Muscle of leg (tissue), 11 donors: ENCODE data around the gene ZNF593. TPM values are rescaled to one million over a fixed set of nuclear protein-coding genes. Genes with fewer than 3 reads are reported as not detected.

Experiments used
- DNase-seq: peaks from one replicate; pipeline ENCODE4 v3.0.0; 2013
- H3K27ac ChIP-seq: one replicate; pipeline ENCODE4 v1.5.1; 2013; ENCODE audit warnings: mild to moderate bottlenecking, low read length, control low read depth
- H3K27me3 ChIP-seq: one replicate; pipeline ENCODE4 v1.6.1; 2013; ENCODE audit warnings: low read length; ENCODE audit not compliant: control insufficient read depth, insufficient read depth
- H3K36me3 ChIP-seq: one replicate; pipeline ENCODE4 v1.6.1; 2013; ENCODE audit warnings: low read length; ENCODE audit not compliant: control insufficient read depth, insufficient read depth
- H3K4me1 ChIP-seq: one replicate; pipeline ENCODE4 v1.6.1; 2013; ENCODE audit warnings: low read length; ENCODE audit not compliant: control insufficient read depth, insufficient read depth
- H3K4me3 ChIP-seq: one replicate; pipeline ENCODE4 v1.5.1; 2013; ENCODE audit warnings: low read length, control low read depth
- H3K9me3 ChIP-seq: replicated peaks from 2 replicates; pipeline ENCODE4 v1.6.1; 2013; ENCODE audit warnings: low read depth, low read length; ENCODE audit not compliant: control insufficient read depth
- WGBS: methylation state at CpG from one replicate; pipeline ENCODE4 v1.1.5; 2013; ENCODE audit warnings: missing lambda C conversion rate; ENCODE audit not compliant: insufficient coverage; 5-methylcytosine and 5-hydroxymethylcytosine counted together
- polyA plus RNA-seq, 8 donors: library from polyadenylated mRNA; unstranded; fragments of 120-200 nt; gene quantifications; one replicate each; pipeline versions ENCODE4 v1.2.1 to v1.2.3, GENCODE V29; 2013; ENCODE audit warnings: inconsistent platforms in 1 of 8, low replicate concordance in 1 of 8; ENCODE audit not compliant: insufficient read length in 8 of 8, insufficient read depth in 1 of 8
- total RNA-seq: library from RNA; stranded (reverse); fragments of 120-200 nt; gene quantifications from one replicate; pipeline ENCODE4 v1.2.4, GENCODE V29; 2013

The ZNF593 gene
- total and polyA plus RNA-seq, 9 donors = 18.7 to 25.8 (median 19.5) TPM

- peaks cover 13% of the 10 kb centered on the region for H3K4me1 ChIP-seq
- no peaks in the 10 kb centered on the region for H3K9me3 ChIP-seq
- H3K36me3 ChIP-seq = no peaks in the 10 kb centered on the region
- peaks cover 7% of the 10 kb centered on the region for H3K27me3 ChIP-seq
- no peak overlapping the region for H3K4me3 ChIP-seq
- DNase-seq = no peak
- H3K27ac ChIP-seq = no peak overlapping the region
- WGBS = 44% methylated on average over 2 of the region's 9 CpGs
Observed at GRCh38 chr1:26203642-26204318, 34.1 kb downstream of the ZNF593 start.

- Histone ChIP-seq H3K27me3 (no peaks in the 10 kb centered on the region), H3K4me1 (no peaks in the 10 kb centered on the region), H3K4me3 (no peak overlapping the region), H3K27ac (no peak overlapping the region), H3K36me3 (no peaks in the 10 kb centered on the region), H3K9me3 (no peaks in the 10 kb centered on the region)
- WGBS = 69% methylated on average over 2 of the region's 5 CpGs
- no peak for DNase-seq
Observed at GRCh38 chr1:26210147-26210870, 40.6 kb downstream of the ZNF593 start.

- Histone ChIP-seq H3K4me3 (no peak overlapping the region), H3K4me1 (no peaks in the 10 kb centered on the region), H3K27me3 (peaks cover 4% of the 10 kb centered on the region), H3K36me3 (no peaks in the 10 kb centered on the region), H3K9me3 (no peaks in the 10 kb centered on the region), H3K27ac (no peak overlapping the region)
- DNase-seq = no peak
- WGBS = 86% methylated on average over 1 of the region's 5 CpGs
Observed at GRCh38 chr1:26212726-26213125, 43.0 kb downstream of the ZNF593 start.

GRCh38 chr1:26213335-26213905 lies 43.7 kb downstream of the ZNF593 start:
- no peak overlapping the region for H3K27ac ChIP-seq
- H3K4me1 ChIP-seq = no peaks in the 10 kb centered on the region
- no peaks in the 10 kb centered on the region for H3K36me3 ChIP-seq
- H3K27me3 ChIP-seq = peaks cover 4% of the 10 kb centered on the region
- 54% methylated on average over 2 of the region's 6 CpGs for WGBS
- no peak for DNase-seq
- H3K4me3 ChIP-seq = no peak overlapping the region
- H3K9me3 ChIP-seq = no peaks in the 10 kb centered on the region

GRCh38 chr1:26215246-26215645 lies 45.5 kb downstream of the ZNF593 start:
- DNase-seq = no peak
- no peaks in the 10 kb centered on the region for H3K36me3 ChIP-seq
- no peaks in the 10 kb centered on the region for H3K9me3 ChIP-seq
- H3K4me1 ChIP-seq = no peaks in the 10 kb centered on the region
- H3K4me3 ChIP-seq = no peak overlapping the region
- WGBS = no CpG with 5 or more reads among the region's 3 CpGs
- peaks cover 6% of the 10 kb centered on the region for H3K27me3 ChIP-seq
- H3K27ac ChIP-seq = no peak overlapping the region

DNA sequence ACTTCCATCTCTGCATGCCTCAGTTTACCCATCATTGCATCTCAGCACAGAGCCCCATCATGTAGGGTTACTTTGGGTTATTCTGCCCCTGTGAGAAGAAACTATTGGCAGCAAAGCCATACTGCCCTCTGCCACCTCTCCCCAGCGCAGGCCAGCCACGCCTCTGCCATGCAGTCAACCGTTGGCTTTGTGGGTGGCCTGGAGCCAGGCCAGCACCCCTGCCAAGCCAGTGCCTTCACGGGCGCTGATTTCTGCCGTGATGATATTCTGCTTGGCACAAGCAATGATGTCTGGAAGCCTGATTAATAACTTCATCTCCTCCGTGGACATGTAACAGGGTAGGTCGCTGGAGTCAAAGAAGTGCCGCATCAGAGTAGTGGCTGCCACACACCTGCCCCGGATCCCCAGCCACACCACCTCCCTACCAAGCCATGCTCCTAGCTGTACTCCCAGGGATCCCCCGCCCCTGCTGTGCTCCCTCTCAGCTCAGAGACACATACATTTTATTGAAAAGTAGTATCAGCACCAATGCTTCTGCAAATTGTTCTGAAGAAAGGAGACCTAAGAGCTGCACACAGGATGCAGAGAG lies 49.3 kb downstream of the ZNF593 start:
- no peaks in the 10 kb centered on the region for H3K9me3 ChIP-seq
- no peak for DNase-seq
- H3K27ac ChIP-seq = no peak overlapping the region
- WGBS = 83% methylated on average over 10 of the region's 11 CpGs
- H3K27me3 ChIP-seq = peaks cover 6% of the 10 kb centered on the region
- no peaks in the 10 kb centered on the region for H3K4me1 ChIP-seq
- H3K4me3 ChIP-seq = no peak overlapping the region
- no peaks in the 10 kb centered on the region for H3K36me3 ChIP-seq

Other genes starting within 250 kb of the ZNF593 start
- gene PAFAH2, start 171.8 kb upstream of the ZNF593 start, total RNA-seq = 59.7 TPM
- 10 to 100 TPM; 42.1 to 78.5 (median 55.6) TPM for gene PAFAH2, start 171.8 kb upstream of the ZNF593 start, polyA plus RNA-seq
- 0.71 TPM for gene EXTL1, start 148.1 kb upstream of the ZNF593 start, total RNA-seq
- gene EXTL1, start 148.1 kb upstream of the ZNF593 start, polyA plus RNA-seq = 1 to 10 TPM; 1.7 to 4.6 (median 2.5) TPM
- 0.93 TPM for gene SLC30A2, start 123.8 kb upstream of the ZNF593 start, total RNA-seq
- 1 to 10 TPM in 2 of 8 donors, under 1 TPM in 6; 0.29 to 2.0 (median 0.65) TPM for gene SLC30A2, start 123.8 kb upstream of the ZNF593 start, polyA plus RNA-seq
- 44.8 TPM for gene TRIM63, start 102.3 kb upstream of the ZNF593 start, total RNA-seq
- gene TRIM63, start 102.3 kb upstream of the ZNF593 start, polyA plus RNA-seq = 10 to 100 TPM; 25.8 to 59.2 (median 40.8) TPM
- gene PDIK1L, start 58.1 kb upstream of the ZNF593 start, total RNA-seq = 7.0 TPM
- 1 to 10 TPM; 5.7 to 9.1 (median 6.5) TPM for gene PDIK1L, start 58.1 kb upstream of the ZNF593 start, polyA plus RNA-seq
- gene FAM110D, start 10.8 kb upstream of the ZNF593 start, total RNA-seq = 0.93 TPM
- gene FAM110D, start 10.8 kb upstream of the ZNF593 start, polyA plus RNA-seq = 1 to 10 TPM in 1 of 8 donors, under 1 TPM in 7; 0.71 to 1.0 (median 0.90) TPM
- gene C1orf232, start 945 bp upstream of the ZNF593 start, total RNA-seq = not detected
- gene C1orf232, start 945 bp upstream of the ZNF593 start, polyA plus RNA-seq = not detected
- gene ZNF593OS, start 1.9 kb downstream of the ZNF593 start, total RNA-seq = 0.31 TPM
- gene ZNF593OS, start 1.9 kb downstream of the ZNF593 start, polyA plus RNA-seq = 1 to 10 TPM in 4 of 8 donors, under 1 TPM in 4; 0.49 to 1.6 (median 0.95) TPM
- gene CNKSR1, start 7.6 kb downstream of the ZNF593 start, total RNA-seq = 1.2 TPM
- gene CNKSR1, start 7.6 kb downstream of the ZNF593 start, polyA plus RNA-seq = 1 to 10 TPM in 7 of 8 donors, under 1 TPM in 1; 0.81 to 5.2 (median 2.2) TPM
- gene CATSPER4, start 20.7 kb downstream of the ZNF593 start, total RNA-seq = not detected
- gene CATSPER4, start 20.7 kb downstream of the ZNF593 start, polyA plus RNA-seq = under 1 TPM in 1 of 8 donors, not detected in 7; 0.06 TPM
- 18.0 TPM for gene CEP85, start 64.3 kb downstream of the ZNF593 start, total RNA-seq
- 10 to 100 TPM; 20.5 to 26.3 (median 22.0) TPM for gene CEP85, start 64.3 kb downstream of the ZNF593 start, polyA plus RNA-seq
- 12.2 TPM for gene SH3BGRL3, start 110.2 kb downstream of the ZNF593 start, total RNA-seq
- 10 to 100 TPM; 53.0 to 85.2 (median 61.9) TPM for gene SH3BGRL3, start 110.2 kb downstream of the ZNF593 start, polyA plus RNA-seq
- 4.2 TPM for gene UBXN11, start 136.7 kb downstream of the ZNF593 start, total RNA-seq
- 10 to 100 TPM in 5 of 8 donors, 1 to 10 TPM in 3; 7.7 to 13.9 (median 10.5) TPM for gene UBXN11, start 136.7 kb downstream of the ZNF593 start, polyA plus RNA-seq
- gene CD52, start 148.1 kb downstream of the ZNF593 start, total RNA-seq = 1.7 TPM
- 1 to 10 TPM; 1.1 to 3.8 (median 2.1) TPM for gene CD52, start 148.1 kb downstream of the ZNF593 start, polyA plus RNA-seq
- gene CRYBG2, start 184.2 kb downstream of the ZNF593 start, total RNA-seq = 0.22 TPM
- 1 to 10 TPM in 1 of 8 donors, under 1 TPM in 3, not detected in 4; 0.07 to 1.6 (median 0.16) TPM for gene CRYBG2, start 184.2 kb downstream of the ZNF593 start, polyA plus RNA-seq
- gene ZNF683, start 202.8 kb downstream of the ZNF593 start, total RNA-seq = not detected
- not detected for gene ZNF683, start 202.8 kb downstream of the ZNF593 start, polyA plus RNA-seq
- gene LIN28A, start 240.9 kb downstream of the ZNF593 start, total RNA-seq = not detected
- gene LIN28A, start 240.9 kb downstream of the ZNF593 start, polyA plus RNA-seq = under 1 TPM in 3 of 8 donors, not detected in 5; 0.03 to 0.04 (median 0.04) TPM